Amniotic stem cell (primary cell): ENCODE measurements around the gene ADAMTSL1.

Source experiments
- DNase-seq: peaks from one replicate; lab custom pipeline; 2025; lab: John Stamatoyannopoulos, UW

The ADAMTSL1 gene

GRCh38 chr9:18806232-18807080 lies 332.5 kb downstream of the ADAMTSL1 start:
- no peak for DNase-seq

- no peak for DNase-seq
Observed at GRCh38 chr9:18810581-18810980, 336.6 kb downstream of the ADAMTSL1 start.

DNA sequence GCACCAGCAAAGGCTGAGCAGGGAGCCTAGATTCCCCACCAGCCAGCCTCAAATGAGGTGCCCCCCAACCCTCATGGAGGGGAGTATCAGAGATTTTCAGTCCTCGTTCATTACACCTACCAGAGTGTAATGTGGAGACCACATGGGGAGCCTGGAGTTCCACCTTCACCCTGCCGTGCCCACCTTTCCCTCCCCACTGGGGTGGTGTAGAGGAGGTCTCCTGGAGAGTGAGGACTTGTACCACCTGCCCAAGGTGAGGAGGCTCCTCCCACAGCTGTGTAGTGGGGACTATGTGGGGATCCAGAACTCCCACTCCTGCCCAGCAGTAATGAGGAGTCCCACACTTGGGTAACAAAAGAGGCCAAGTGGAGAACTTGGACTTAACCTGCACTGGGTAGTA lies 337.2 kb downstream of the ADAMTSL1 start:
- DNase-seq, result no peak

- DNase-seq, result no peak
Observed at GRCh38 chr9:18819418-18819817, 345.5 kb downstream of the ADAMTSL1 start.

- no peak for DNase-seq
Observed at GRCh38 chr9:18820566-18821095, 346.7 kb downstream of the ADAMTSL1 start.

DNA sequence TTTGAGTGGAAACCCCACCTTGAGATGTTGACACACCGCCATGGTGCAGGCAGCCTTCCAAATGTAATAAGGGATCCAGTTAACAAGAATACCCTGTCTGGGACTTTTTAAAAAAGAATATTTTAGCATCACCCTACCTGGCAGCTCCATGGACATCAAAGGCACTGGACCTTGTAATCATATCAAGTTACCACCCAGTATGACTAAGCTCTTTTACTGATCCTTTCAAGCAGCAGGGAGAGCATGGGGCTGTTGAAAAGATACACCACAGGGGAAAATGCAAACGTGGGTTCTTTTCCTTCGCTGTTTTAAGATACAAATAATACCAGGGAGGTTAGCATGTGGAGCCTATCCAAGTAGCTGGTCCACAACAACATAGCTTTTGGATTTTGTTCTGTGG lies 347.8 kb downstream of the ADAMTSL1 start:
- no peak for DNase-seq

- DNase-seq, result no peak
Observed at GRCh38 chr9:18822850-18823249, 348.9 kb downstream of the ADAMTSL1 start.

- no peak for DNase-seq
Observed at GRCh38 chr9:18824095-18824666, 350.2 kb downstream of the ADAMTSL1 start.

- no peak for DNase-seq
Observed at GRCh38 chr9:18825656-18826170, 351.8 kb downstream of the ADAMTSL1 start.

GRCh38 chr9:18826248-18826647 lies 352.3 kb downstream of the ADAMTSL1 start:
- no peak for DNase-seq

DNA sequence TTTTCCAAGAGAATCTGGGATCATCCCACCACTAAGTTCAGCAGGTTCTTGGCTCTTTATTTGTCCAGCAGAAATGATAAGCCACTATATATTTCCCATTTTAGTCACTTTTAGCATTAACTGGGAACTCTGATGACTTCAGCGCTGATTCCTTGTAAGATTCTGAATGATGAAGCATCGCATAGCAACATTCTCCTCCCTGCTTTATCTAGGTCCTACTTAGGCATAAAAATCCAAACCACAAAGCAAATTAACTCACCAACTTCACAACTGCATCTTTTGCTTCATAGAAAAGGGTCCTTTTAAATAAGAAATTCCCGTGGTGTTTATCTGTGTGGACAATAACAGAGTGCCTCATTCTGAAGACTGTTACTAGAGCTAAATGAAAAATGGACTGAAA lies 355.1 kb downstream of the ADAMTSL1 start:
- DNase-seq, result no peak

DNA sequence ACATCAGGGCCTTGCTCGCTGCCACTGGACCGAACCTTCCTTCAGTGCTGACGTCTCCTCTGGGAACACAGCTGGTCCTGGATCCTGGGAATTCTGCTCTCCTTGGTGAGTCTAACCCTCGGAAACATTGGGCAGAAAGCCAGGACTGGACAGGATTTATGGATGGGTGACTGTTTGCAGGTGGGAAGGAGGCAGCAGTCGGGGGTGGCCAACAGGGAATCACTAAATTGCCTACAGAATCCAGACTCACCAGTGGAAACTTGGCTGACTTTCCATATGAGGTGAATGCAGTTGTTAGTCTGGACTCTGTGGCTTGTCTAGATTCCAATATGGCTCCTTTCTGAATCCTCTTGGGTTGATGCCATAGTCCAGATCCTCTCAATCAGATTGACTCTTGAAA lies 355.9 kb downstream of the ADAMTSL1 start:
- no peak for DNase-seq

DNA sequence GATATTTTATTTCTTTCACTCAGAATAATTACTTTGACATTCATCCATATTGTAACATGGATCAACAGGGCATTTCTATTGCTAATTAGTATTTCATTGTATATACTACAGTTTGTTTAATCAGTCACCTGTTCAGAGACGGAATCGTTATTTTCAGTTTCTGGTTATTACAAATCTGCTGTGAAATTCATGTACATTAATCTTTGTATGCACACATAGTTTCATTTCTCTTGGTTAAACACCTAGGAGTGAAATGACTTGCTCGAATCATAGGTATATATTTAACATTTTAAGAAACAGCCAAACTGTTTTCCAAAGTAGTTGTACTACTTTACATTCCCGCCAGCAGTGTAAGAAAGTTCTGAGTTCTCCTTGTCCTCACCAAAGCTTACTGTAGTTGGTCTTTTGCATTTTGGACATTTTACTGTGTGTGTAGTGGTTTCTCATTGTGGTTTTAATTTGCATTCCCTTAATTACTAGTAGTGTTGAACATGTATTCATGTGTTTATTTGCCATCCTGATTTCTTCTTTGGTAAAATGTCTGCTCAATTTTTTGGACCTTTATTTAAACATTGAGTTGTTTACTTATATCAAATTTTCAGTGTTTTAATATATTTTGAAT lies 360.9 kb downstream of the ADAMTSL1 start:
- no peak for DNase-seq

GRCh38 chr9:18837402-18837801 lies 363.4 kb downstream of the ADAMTSL1 start:
- DNase-seq, result no peak

GRCh38 chr9:18847576-18848275 lies 373.8 kb downstream of the ADAMTSL1 start:
- DNase-seq, result no peak

DNA sequence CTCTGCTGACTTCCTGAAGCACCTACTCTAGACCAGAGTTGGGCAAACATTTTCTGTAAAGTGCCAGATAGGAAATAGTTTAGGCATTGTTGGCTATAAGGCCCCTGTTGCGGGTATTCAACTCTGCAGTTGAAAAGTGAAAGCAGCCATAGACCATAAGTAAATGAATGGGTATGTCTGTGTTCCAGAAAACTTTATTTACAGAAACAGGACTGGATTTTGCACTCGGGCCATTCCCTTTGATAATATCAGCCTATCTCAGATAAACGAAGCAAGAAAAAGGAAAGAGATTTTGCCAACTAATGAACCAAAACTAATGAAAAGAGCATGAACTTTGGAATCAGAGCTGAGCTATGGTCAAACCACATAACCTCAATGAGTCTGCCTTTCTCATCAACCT lies 374.7 kb downstream of the ADAMTSL1 start:
- DNase-seq, result no peak

DNA sequence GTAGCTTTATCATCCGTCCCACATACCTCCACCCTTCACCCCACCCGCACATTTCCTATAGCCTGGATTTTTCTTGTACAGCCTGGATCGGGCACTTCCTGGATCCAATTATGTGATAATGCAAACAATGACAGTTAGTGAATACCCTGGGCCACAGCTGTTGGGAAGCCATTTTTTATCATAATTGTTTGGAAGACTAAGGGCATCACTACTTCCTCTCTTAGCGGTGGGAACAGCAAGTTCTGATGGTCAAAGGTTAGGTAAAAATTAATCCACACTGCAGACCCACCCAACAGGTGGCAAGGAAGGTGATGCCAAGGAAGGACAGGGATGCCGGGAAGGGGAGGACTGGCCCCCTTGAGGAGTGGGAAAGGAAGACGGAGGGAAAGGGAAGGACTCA lies 375.3 kb downstream of the ADAMTSL1 start:
- no peak for DNase-seq

- no peak for DNase-seq
Observed at GRCh38 chr9:18849890-18850677, 376.1 kb downstream of the ADAMTSL1 start.

GRCh38 chr9:18851069-18851795 lies 377.3 kb downstream of the ADAMTSL1 start:
- DNase-seq, result no peak

DNA sequence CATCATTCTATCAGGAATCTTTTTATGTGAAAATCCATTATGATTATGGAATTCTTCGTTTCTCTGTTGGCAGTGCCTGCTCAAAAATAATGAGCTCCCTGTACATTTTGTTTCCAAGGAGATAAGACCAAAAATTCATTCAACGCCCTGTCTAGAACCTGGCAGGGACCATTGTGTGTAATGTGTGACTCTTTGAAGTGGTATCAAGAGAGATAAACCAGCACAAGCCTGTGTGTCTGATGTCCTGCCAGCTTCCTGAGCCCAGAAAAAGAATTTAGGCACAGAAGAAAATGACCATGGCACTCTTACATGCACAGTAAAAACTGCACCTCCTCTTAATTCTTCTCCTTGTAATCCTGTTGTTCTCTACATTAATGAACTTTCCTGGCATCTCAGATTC lies 381.7 kb downstream of the ADAMTSL1 start:
- DNase-seq, result no peak

GRCh38 chr9:18857334-18857733 lies 383.4 kb downstream of the ADAMTSL1 start:
- DNase-seq, result no peak
